MM.1S (cell line): ENCODE data around the gene ENPP3.
A peak's percentile ranks its signal among the peaks of the same experiment; 100 is the strongest.

Experiments used
- DNase-seq: peaks from one replicate; pipeline ENCODE4 v3.0.0-alpha.2; 2015
- H2AFZ ChIP-seq: fragments of 300-600 bp; sonication (generic); 2 replicates; pipeline ENCODE4 v1.6.0; 2016; ENCODE audit warnings: antibody characterized with exemption, low read length
- H3F3A ChIP-seq: fragments of 300-600 bp; sonication (generic); 2 replicates; pipeline ENCODE4 v1.6.1; 2016; ENCODE audit warnings: mild to moderate bottlenecking, antibody characterized with exemption, low read length, moderate library complexity, mixed read lengths; ENCODE audit not compliant: insufficient read depth
- H3K27ac ChIP-seq: fragments of 300-600 bp; sonication (generic); 2 replicates; pipeline ENCODE4 v1.5.1; 2016; ENCODE audit warnings: mild to moderate bottlenecking, low read length
- H3K27me3 ChIP-seq: fragments of 300-600 bp; sonication (generic); replicated peaks from 2 replicates; pipeline ENCODE4 v1.6.0; 2016; ENCODE audit warnings: low read length; ENCODE audit not compliant: insufficient read depth
- H3K36me3 ChIP-seq: fragments of 300-600 bp; sonication (generic); replicated peaks from 2 replicates; pipeline ENCODE4 v1.6.1; 2016; ENCODE audit warnings: mild to moderate bottlenecking, low read length, mixed read lengths; ENCODE audit not compliant: insufficient read depth
- H3K4me1 ChIP-seq: fragments of 300-600 bp; sonication (generic); 2 replicates; pipeline ENCODE4 v1.6.1; 2016; ENCODE audit warnings: low read length, mixed read lengths
- H3K4me2 ChIP-seq: fragments of 300-600 bp; sonication (generic); 2 replicates; pipeline ENCODE4 v1.6.0; 2016; ENCODE audit warnings: low read depth, low read length
- H3K4me3 ChIP-seq: fragments of 300-600 bp; sonication (generic); 2 replicates; pipeline ENCODE4 v1.5.1; 2016; ENCODE audit warnings: low read length, mixed read lengths
- H3K79me2 ChIP-seq: fragments of 300-600 bp; sonication (generic); 2 replicates; pipeline ENCODE4 v1.6.1; 2016; ENCODE audit warnings: mixed run types, low read length, mixed read lengths
- H3K9ac ChIP-seq: fragments of 300-600 bp; sonication (generic); 2 replicates; pipeline ENCODE4 v1.6.1; 2016; ENCODE audit warnings: low read length, mixed read lengths
- H3K9me2 ChIP-seq: fragments of 300-600 bp; sonication (generic); replicated peaks from 2 replicates; pipeline ENCODE4 v1.6.1; 2016; ENCODE audit warnings: mild to moderate bottlenecking, low read length, mixed read lengths; ENCODE audit not compliant: insufficient read depth
- H3K9me3 ChIP-seq: fragments of 300-600 bp; sonication (generic); replicated peaks from 2 replicates; pipeline ENCODE4 v1.6.1; 2016; ENCODE audit warnings: mild to moderate bottlenecking, low read length, mixed read lengths; ENCODE audit not compliant: insufficient read depth
- H4K20me1 ChIP-seq: fragments of 300-600 bp; sonication (generic); 2 replicates; pipeline ENCODE4 v1.6.1; 2016; ENCODE audit warnings: mild to moderate bottlenecking, low read length, moderate library complexity, mixed read lengths; ENCODE audit not compliant: insufficient read depth
- EZH2 ChIP-seq: fragments of 300-600 bp; sonication (generic); optimal IDR thresholded peaks from 2 replicates; pipeline ENCODE3; 2017; ENCODE audit warnings: low read depth, mild to moderate bottlenecking, antibody characterized with exemption, low read length, mixed read lengths
- EZH2phosphoT487 ChIP-seq: fragments of 300-600 bp; sonication (generic); IDR thresholded peaks from 2 replicates; pipeline ENCODE4 v1.6.1; 2018; ENCODE audit warnings: antibody characterized with exemption, low read length
- TF ChIP-seq, protein P1 (sequence below): fragments of 300-600 bp; sonication (generic); IDR thresholded peaks from 2 replicates; pipeline ENCODE4 v1.5.1; 2016; ENCODE audit warnings: antibody characterized with exemption, low read length, mixed read lengths

ENPP3 gene

DNA sequence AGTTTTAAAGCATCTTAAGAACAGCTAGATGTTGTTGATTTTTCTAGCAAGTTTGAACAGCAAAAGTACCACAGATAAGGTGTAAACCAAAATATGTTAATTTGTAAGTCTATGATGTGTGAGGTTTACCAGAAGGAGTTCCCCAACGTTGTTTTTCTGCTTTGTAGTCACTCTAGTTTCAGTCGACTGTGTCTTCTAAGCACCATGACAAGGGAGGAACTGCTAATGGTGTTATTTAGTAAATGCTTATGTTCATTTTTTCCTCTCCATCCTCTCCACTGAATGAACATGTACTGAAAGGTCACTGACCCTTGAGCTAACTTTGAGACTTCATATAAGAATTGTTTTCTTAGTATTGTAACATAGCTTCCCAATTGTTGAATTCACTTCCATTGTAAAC lies 3.0 kb downstream of the ENPP3 start:
- Histone ChIP-seq H3K79me2 (no peaks in the 10 kb centered on the region), H3K27ac (no peak overlapping the region), H3K4me1 (no peaks in the 10 kb centered on the region), H3K9ac (no peak overlapping the region), H2AFZ (no peak overlapping the region), H3K9me2 (no peaks in the 10 kb centered on the region), H3K4me3 (no peak overlapping the region), H3K4me2 (no peak overlapping the region), H3K9me3 (no peaks in the 10 kb centered on the region), H4K20me1 (no peaks in the 10 kb centered on the region), H3F3A (no peaks in the 10 kb centered on the region), H3K36me3 (no peaks in the 10 kb centered on the region), H3K27me3 (no peaks in the 10 kb centered on the region)
- TF ChIP-seq, protein P1, sequence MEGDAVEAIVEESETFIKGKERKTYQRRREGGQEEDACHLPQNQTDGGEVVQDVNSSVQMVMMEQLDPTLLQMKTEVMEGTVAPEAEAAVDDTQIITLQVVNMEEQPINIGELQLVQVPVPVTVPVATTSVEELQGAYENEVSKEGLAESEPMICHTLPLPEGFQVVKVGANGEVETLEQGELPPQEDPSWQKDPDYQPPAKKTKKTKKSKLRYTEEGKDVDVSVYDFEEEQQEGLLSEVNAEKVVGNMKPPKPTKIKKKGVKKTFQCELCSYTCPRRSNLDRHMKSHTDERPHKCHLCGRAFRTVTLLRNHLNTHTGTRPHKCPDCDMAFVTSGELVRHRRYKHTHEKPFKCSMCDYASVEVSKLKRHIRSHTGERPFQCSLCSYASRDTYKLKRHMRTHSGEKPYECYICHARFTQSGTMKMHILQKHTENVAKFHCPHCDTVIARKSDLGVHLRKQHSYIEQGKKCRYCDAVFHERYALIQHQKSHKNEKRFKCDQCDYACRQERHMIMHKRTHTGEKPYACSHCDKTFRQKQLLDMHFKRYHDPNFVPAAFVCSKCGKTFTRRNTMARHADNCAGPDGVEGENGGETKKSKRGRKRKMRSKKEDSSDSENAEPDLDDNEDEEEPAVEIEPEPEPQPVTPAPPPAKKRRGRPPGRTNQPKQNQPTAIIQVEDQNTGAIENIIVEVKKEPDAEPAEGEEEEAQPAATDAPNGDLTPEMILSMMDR = no peak
- TF ChIP-seq EZH2phosphoT487 (no peak), EZH2 (no peak)
- peak; percentile 20 for DNase-seq

DNA sequence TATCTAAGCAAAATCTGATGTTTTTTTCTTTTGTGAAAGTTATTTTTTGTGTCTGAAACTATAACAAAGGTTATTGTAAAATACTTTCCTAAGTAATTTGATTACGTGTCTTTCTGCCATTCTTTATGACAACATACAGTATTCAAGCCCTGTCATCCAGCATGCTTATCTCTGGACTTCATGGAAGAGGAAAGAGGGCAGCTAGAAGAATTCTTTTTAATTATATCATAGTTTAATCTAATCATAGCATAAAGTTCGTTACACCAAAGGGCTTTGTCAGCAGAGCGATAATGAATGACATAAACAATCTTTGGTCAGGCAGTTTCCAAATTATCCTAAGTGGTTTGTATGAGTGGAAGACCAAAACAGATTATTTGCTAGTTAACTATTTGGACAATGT lies 3.5 kb downstream of the ENPP3 start:
- H3K27me3 ChIP-seq = no peaks in the 10 kb centered on the region
- no peaks in the 10 kb centered on the region for H3K79me2 ChIP-seq
- H3K36me3 ChIP-seq = no peaks in the 10 kb centered on the region
- H3K9me2 ChIP-seq = no peaks in the 10 kb centered on the region
- no peaks in the 10 kb centered on the region for H3K9me3 ChIP-seq
- no peak overlapping the region for H3K27ac ChIP-seq
- no peaks in the 10 kb centered on the region for H3K4me1 ChIP-seq
- no peak for DNase-seq
- TF ChIP-seq, protein P1 = no peak
- TF ChIP-seq EZH2 = no peak
- no peak for TF ChIP-seq EZH2phosphoT487
- no peaks in the 10 kb centered on the region for H4K20me1 ChIP-seq
- H3K4me3 ChIP-seq = no peak overlapping the region
- H3K9ac ChIP-seq = no peak overlapping the region
- H2AFZ ChIP-seq = no peak overlapping the region
- no peaks in the 10 kb centered on the region for H3F3A ChIP-seq
- no peak overlapping the region for H3K4me2 ChIP-seq

DNA sequence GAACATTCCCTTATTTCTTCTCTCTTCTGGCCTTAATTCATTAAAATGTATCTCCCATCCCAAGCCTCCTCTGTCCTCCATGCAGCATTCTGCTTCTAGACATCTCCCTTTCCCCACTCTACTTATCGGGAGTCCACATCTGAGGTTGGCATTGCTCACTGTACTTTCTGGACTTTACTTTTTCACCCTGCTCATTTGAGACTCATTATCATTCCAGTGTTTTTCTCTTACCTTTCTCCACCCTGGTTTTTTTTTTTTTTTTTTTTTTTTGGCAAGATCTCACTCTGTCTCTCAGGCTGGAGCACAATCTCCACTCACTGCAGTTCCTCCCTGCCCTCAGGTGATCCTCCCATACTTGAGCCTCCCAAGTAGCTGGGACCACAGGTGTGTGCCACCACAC lies 4.5 kb downstream of the ENPP3 start:
- Histone ChIP-seq H3K9me2 (no peaks in the 10 kb centered on the region), H3K9me3 (no peaks in the 10 kb centered on the region), H3K4me2 (no peak overlapping the region), H3K36me3 (no peaks in the 10 kb centered on the region), H3K27me3 (no peaks in the 10 kb centered on the region), H3K79me2 (no peaks in the 10 kb centered on the region), H2AFZ (no peak overlapping the region), H3K9ac (no peak overlapping the region), H3K4me1 (no peaks in the 10 kb centered on the region), H3K27ac (no peak overlapping the region), H3K4me3 (no peak overlapping the region), H4K20me1 (no peaks in the 10 kb centered on the region), H3F3A (no peaks in the 10 kb centered on the region)
- no peak for DNase-seq
- TF ChIP-seq EZH2 = no peak
- no peak for TF ChIP-seq EZH2phosphoT487
- TF ChIP-seq, protein P1 = no peak
